Posterior cingulate gyrus (tissue), 11 donors: ENCODE data around the gene ZNF239.
"Not testable (repeated sequence)": the region's sequence is repeated elsewhere in the genome, so short reads cannot be mapped to it uniquely, and the experiment has no call there.

Experiments used
- DNase-seq, 10 donors: peaks; one replicate each; pipeline versions ENCODE4 v3.0.0 to v3.0.0-alpha.2; 2020 to 2021; ENCODE audit warnings: mixed read lengths in 3 of 10
- intact Hi-C: fragments of 100-400 bp; cut with DNase I; formaldehyde crosslinking; loops from one replicate; pipeline ENCODE4 v1.15.1; 2023

The ZNF239 gene

DNA sequence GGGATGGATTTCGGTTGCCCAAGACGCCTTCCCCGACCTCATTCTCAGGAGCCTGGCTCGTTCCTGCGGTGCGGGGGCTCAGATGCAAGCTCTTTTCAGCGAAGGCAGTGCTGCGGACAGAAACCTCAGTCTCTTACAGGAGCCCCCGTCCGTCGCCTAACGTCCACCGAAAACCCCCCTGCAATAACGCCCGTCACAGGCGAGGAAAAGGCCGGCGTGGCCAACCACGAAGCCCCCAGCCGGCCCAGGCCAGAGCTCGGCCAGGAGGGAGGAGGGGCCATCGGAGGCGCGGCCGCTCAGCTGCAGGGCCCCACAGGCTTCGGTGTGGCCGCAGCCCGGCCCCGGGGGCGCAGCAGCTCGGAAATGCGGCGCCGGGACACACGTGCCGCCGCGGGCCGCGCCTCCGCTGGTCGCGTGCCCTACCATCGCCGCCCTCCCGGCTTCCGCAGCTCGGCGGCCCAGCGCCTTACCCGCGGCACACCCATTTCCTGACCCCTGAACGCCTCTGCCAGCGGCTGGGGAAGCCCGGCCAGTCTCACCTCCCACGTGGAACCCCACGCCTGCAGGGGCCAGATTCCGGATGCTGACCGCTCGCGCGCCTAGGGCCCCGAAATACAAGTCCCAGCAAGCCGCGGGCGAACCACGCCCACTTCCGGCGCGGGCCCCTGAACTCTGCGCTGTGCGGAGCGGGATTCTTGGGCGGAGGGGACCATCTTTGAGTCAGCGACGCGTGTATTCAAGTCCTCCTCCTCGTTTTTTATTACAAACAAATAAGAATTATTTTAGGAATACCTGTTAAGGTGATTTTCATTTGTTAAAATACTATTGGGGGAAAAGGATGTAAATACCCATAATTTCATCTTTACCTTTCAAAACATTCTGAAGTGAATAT, at the start of gene ZNF239:
Gene ZNF239, minus strand, starts transcription at position 616 of the 892 bp plus-strand sequence. CDS start 16,537 bp downstream, outside the sequence.
- intact Hi-C loops = loop anchor here (1.0 kb wide), 1 partner anchor 74 kb away; the partner anchor contains the start of gene ZNF32
- DNase-seq = peak; percentile 85 to 98 (median 90)

DNA sequence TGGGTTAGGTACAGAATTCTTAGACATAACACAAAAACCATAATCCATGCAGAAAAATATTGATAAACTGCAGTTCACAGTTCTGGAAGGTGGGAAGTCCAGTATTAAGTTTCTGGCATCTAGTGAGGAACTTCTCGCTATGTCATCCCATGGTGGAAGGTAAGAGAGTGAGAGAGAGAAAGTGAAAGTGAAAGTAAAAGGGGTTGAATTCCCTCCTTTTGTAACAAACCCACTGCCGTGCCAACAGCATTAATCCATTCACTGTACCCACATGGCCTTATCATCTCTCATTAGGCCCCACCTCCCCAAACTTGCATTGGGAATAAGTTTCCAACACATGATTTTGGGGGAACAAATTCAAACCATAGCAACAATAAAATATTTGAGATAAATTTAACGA, 48.9 kb upstream of the ZNF239 start:
- intact Hi-C loops = no loop called here
- DNase-seq = no peak

DNA sequence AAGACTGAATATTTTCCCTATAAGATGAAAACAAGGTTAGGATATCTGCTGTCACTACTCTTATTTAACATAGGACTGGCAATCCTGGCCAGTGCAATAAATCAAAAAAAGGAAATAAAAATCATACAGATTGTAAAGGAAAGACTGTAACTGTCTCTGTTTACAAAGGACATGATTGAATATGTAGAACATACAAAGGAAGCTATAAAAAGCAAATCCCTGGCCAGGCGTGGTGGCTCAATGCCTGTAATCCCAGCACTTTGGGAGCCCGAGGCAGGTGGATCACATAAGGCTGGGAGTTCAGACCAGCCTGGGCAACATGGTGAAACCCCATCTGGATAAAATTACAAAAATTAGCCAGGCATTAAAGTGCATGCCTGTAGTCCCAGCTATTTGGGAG, 47.6 kb upstream of the ZNF239 start:
- DNase-seq = no peak
- intact Hi-C loops = no loop called here

DNA sequence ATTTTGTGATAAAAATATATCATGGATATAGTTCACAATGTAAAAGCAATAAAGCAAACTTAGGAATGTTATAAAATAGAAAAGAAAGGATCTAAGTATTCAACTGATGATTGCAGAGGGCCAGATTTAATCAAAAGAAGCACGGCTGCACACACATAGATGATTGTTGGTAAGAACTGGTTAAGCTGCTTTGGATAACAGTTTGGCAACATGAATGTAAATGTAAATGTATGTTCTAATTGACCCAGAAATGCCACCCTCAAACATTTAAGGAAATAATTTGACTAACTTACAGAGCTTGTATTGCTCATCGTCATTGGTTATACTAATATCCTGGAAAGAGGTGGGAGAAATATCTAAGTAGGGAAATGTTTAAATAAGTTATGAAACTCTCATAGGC, 45.0 kb upstream of the ZNF239 start:
- intact Hi-C loops = no loop called here
- DNase-seq = no peak

DNA sequence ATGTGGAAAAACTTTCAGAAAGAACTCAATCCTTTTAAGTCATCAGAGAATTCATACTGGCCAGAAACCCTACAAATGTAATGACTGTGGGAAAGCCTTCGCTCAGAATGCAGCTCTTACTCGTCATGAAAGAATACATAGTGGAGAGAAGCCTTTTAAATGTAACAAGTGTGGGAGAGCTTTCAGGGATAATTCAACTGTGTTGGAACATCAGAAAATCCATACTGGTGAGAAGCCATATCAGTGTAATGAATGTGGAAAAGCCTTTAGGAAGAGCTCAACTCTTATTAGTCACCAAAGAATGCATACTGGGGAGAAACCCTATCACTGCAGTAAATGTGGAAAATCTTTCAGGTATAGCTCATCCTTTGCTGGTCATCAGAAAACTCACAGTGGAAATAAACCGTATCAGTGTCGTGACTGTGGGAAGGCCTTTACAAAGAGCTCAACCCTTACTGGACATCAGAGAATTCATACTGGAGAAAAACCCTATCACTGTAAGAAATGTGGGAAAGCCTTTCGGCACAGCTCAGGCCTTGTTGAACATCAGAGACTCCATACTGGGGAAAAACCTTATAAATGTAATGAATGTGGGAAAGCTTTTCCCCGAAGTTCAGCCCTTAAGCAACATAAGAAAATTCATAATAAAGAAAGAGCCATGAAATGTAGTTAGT, 42.4 kb upstream of the ZNF239 start:
- no peak for DNase-seq
- intact Hi-C loops = no loop called here

DNA sequence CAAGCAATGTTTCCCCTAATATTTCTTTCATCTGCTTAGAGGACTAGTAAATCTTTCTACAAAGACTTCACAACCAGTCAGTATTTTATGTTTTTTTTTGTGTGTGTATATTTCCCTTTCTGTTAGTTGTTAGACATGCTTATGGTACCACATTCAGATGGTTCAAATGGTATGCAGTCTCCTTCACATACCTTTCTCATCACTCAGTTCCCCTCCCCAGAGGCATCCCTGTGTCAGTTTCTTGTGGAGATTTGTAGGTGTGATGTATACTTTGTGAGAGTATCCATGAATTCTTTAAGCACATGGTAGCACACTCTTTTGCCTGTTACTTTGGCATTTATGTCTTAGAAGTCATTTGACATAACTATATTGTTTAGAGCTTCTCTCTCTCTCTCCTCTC, 36.2 kb upstream of the ZNF239 start:
- DNase-seq = no peak
- intact Hi-C loops = no loop called here

DNA sequence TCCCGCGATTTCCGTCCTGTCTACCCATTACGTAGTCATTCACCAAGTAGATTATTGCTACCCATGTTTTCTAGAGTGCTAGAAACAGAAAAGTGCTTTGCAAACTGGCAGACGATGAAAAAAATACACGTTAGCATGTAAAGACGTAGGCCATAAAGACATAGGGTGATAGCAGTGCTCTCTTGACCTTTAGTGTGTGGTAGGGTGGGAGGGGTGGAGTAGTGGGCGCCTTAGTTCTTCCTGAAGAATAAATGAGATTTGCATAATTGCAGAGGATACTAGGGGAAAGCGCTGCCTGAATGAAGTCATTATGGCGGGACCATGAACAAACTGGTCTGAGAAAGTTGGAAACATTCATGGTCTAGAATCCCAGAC, 32.8 kb upstream of the ZNF239 start:
- intact Hi-C loops = loop anchor here (2.0 kb wide), 1 partner anchor 42 kb away; the partner anchor contains the start of gene ZNF32
- no peak for DNase-seq

DNA sequence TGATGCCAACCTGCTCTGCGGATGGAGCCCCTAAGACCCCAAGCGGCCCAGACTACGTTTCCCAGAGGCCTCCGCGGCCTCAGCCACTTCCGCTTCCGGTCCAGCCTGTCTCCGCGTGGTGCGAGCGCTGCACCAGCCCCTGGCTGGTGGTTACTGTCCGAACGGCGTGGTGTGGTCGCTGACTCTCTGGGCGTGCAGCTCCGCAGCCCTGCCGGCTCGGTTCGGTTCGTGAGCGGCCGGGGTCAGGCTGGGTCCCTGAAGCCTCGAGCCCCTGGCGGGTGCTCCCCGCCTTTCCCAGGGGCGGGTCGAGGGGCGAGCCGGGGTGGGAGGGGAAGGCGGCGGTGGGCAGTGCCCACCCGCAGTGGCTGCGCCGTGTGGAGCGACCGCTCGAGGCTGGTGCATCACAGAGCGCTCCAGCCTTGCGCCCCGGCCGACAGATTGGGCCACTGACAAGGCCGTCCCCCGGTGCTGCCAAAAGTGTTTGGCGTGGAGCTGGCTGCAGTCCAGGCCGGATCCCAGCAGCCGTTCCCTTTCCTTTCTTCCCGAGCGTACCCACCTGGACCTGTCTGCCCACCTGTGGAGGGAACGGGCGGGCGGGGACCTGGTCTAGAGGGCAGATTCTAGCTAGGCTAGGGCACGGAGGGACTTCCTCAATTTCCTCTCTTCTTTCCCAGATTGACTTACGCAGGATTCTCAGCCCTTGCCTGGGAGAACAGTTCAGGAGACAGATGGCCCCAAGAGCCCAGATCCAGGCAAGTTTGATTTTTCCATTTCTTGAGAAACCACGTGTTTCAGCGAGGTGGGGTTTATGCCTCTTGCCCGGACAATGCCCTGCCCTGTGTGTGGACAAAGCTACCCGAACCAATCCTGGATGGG, 32.1 kb upstream of the ZNF239 start, which contains the start of gene ZNF485:
Gene ZNF485, plus strand, starts transcription at position 116 of the 876 bp plus-strand sequence. Its CDS starts 613 bp downstream, at position 729.
- peak; percentile 76 to 97 (median 80) for DNase-seq
- intact Hi-C loops = loop anchor here (2.0 kb wide), 1 partner anchor 42 kb away; the partner anchor contains the start of gene ZNF32

DNA sequence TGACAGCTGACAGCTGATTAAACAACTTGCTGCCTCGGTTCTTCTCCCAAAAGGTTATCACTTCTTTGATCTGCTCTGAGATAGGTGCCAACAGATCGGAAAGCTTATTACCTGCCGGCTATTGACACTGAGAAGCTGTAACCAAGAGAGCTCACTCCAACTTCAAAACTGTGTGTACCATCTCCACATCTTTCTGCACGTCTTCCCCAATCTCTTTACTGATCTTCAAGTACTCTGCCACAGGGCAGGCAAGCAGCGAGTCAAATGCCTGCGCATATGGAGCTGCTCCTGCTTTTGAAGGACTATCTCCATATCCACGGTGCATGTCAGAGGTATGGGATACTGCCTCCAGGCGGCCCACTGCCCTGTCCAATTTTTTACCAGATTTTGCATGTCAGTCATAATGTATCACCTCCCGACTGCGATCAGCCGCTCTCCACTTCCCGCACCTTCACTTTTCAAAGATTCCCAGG, 31.5 kb upstream of the ZNF239 start:
- peak in 3 of 10 donors; percentile 8 to 19 (median 13) for DNase-seq
- intact Hi-C loops = loop anchor here (2.0 kb wide), 1 partner anchor 43 kb away; the partner anchor contains the start of gene ZNF32

DNA sequence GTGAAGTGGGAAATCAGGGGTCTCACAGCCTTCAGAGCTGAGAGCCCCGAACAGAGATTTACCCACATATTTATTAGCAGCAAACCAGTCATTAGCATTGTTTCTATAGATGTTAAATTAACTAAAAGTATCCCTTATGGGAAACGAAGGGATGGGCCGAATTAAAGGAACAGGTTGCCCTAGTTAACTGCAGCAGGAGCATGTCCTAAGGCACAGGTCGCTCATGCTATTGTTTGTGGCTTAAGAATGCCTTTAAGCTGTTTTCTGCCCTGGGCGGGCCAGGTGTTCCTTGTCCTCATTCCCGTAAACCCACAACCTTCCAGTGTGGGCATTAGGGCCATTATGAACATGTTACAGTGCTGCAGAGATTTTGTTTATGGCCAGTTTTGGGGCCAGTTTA, 27.2 kb upstream of the ZNF239 start:
- DNase-seq, intact Hi-C loops: not testable (repeated sequence)

DNA sequence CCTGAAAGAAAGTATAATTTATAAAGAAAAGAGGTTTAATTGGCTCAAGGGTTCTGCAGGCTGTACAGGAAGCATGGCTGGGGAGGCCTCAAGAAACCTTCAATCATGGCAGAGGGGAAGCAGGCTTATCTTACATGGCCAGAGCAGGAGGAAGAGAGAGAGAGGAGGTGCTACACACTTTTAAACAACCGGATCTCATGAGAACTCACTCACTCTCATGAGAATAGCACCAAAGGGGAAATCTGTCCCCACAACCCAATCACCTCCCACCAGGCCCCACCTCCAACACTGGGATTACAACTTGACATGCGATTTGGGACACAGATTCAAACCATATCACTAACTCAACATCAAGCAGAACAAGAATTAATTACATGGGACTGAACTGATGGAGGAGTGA, 24.9 kb upstream of the ZNF239 start:
- DNase-seq = no peak
- intact Hi-C loops = no loop called here

DNA sequence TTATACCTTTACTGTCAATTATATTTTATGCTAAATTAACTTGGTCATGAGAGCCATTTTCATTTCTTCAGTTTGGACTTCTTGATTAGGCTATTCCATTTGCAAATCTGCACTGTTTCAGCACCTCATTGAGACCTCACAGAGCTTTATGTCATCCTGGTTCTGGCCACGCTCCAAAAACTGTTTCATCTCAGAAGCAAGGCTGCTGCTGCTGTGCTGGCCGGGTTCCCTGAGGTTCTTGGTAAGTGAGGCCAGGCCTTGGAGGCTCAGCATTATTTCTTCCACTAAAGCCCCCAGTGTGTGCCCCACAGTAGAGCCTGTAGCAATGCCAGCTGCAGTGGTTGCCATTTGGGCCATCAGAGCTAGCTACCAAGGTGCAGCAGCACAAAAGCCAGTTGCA, 24.0 kb upstream of the ZNF239 start:
- intact Hi-C loops = no loop called here

DNA sequence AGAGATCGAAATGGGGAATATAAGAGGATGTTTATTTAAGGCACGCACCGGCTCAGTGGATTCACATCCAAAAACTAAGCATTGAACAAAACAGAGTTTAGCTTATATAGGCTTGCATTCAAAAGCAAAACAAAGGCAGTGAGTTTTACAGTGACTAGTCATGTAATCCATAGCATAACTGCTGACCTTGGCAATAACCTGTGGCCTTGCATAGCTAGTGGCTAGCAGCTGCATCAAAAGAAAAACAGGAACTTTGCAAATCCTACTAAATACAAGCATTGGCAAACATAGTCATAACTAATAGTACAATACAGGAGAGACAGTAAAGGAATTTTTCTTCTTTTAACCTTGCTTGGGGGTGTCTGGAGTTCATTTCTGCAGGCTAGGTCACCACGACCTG, 22.1 kb upstream of the ZNF239 start:
- intact Hi-C loops = no loop called here
- DNase-seq = no peak

More for the DNA sequence above, 24.0 kb upstream of the ZNF239 start:
- DNase-seq = peak in 1 of 10 donors; percentile 70

DNA sequence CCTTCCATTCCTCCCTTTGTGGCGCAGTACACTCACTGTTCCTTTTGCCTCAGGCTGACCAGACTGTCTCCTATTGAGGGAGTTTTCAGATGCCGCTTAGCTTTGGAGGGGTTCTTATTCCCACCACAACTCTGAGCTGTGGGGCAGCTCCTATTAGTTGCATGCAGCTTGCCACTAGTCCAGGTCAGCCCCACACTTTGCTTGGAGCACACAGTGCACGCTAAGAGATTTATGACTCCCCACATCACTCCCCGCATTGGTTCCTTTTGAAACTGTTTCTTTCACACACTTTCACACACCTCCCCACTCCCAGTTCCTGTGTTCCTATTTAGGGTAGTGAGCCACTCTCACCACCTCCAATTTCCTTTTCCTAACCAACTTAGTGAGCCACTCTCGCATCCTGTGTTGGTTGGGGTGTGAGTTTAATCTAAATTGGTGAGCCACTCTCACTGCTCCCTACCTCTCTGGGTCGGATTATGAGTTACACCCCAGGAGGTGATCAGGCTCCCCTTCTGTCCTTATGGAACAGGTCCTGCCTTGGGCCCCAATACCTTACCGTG, 21.4 kb upstream of the ZNF239 start:
- peak in 1 of 10 donors; percentile 37 for DNase-seq
- intact Hi-C loops = no loop called here

DNA sequence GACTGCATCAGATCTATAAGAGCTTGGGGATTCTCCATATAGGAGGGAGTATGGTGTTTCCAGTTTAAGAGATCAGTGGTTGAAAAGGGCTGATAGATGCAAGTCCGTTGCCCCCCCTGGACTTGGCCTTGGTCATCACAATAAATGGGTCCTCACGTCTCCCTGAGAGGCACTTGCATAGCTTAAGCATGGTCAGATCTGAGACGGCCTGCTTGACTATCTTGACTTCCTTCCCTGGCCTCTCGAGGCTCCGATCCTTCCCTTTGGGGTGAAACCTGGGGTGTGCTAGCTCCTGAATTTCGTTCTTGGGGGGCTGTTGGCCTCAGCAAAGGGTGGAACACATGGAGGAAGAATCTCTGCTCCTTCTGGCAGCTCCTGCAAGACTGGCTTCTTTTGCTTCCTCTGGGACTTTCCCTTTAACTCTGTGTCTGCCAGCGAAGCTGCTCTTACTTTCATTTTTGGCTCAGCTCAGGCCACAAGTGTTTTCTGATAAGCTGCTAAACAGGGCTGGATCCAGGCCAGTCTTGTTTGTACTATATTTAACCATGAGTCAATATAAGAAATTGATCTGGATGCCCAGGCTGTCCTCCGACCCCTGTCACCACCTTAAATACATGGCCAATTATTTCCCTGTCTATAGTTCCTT, 20.7 kb upstream of the ZNF239 start:
- peak in 1 of 10 donors; percentile 68 for DNase-seq
- intact Hi-C loops = no loop called here

DNA sequence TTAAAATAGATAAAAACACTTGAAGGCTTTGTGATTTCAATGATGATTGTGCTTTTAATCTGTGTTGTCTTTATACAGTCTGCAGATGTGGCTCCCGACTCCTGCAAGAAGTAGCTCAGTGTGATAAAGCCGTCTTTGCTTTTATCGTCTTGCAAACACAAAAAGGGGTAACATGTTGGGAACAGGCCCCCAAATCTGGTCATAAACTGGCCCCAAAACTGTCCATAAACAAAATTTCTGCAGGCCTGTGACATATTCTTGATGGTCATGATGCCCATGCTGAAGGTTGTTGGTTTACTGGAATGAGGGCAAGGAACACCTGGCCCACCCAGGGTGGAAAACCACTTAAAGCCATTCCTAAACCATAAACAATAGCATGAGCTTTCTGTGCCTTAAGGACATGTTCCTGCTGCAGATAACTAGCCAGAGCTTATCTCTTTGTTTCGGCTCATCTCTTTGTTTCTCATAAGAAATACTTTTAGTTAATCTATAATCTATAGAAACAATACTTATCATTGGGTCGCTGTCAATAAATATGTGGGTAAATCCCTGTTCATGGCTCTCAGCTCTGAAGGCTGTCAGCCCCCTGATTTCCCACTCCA, 17.0 kb upstream of the ZNF239 start:
- intact Hi-C loops = no loop called here
- DNase-seq = no peak

DNA sequence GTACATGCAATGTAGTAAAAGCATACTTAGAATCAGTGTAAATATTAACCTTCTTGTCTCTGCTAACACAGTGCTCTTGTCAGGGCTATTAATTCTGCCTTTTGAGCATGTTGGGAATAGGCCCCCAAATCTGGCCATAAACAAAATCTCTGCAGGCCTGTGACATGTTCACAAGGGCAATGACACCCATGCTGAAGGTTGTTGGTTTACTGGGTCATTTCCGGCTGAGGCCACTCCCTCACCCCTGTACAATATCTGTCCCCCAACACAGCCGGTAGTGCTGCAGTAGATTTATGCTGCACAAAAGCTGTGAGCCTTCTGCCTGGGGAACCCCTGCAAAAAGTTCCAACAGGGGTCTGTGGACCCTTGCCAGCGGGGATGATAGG, 12.3 kb upstream of the ZNF239 start:
- DNase-seq, intact Hi-C loops: not testable (repeated sequence)

DNA sequence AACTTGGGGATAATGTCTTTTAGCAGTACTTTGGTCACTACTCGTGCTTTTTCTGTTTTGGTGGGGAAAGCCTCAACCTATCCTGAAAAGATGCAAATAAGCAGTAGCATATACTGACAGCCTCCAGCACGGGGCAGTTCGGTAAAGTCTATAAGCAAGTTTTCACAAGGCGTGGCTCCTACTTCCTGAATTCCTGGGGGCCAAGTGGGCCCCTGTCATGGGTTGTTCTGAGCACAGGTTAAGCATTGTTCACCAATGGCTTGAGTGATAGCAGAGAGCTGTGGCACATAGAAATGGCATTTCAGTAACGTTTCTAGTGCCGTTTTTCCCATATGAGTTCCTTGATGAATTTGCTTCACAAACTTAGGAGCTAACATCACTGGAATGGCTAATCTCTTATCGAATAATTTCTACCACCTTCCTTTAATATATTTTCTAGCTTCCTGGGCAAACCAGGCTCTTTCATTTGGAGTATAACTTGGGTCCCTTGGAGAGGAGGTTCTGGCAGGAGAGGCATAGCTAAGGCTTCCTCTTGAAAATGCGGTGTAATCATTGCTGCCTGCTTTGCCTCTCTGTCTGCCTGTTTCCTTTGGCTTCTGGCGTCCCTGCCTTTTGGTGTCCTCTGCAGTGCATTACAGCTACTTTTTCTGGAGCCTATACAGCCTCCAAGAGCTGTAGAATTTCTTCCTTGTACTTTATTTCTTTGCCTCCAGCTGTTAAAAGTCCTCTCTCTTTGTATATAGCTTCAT, 11.7 kb upstream of the ZNF239 start:
- intact Hi-C loops = no loop called here
- DNase-seq = no peak
